H9 (cell line): ENCODE measurements around the gene FAM120A. TPM values are rescaled to one million over a fixed set of nuclear protein-coding genes. Genes with fewer than 3 reads are reported as not detected.

Experiments used
- DNase-seq: peaks from one replicate; pipeline ENCODE4 v3.0.0-alpha.2; 2017
- H2AFZ ChIP-seq: one replicate; pipeline ENCODE4 v1.6.1; 2013; ENCODE audit warnings: mild to moderate bottlenecking, low read length, control low read depth, moderate library complexity
- H2AK5ac ChIP-seq: 2 replicates; pipeline ENCODE4 v1.6.1; 2013; ENCODE audit warnings: low read length, control low read depth, mixed read lengths; ENCODE audit not compliant: insufficient read length
- H2BK120ac ChIP-seq: one replicate; pipeline ENCODE4 v1.6.1; 2013; ENCODE audit warnings: low read depth, mild to moderate bottlenecking, low read length, control low read depth, inconsistent platforms; ENCODE audit not compliant: poor library complexity, severe bottlenecking
- H2BK12ac ChIP-seq: 2 replicates; pipeline ENCODE4 v1.6.1; 2013; ENCODE audit warnings: low read length, control low read depth, mixed read lengths, low read depth; ENCODE audit not compliant: insufficient read length
- H2BK15ac ChIP-seq: 2 replicates; pipeline ENCODE4 v1.6.1; 2013; ENCODE audit warnings: low read depth, low read length, control low read depth
- H2BK20ac ChIP-seq: one replicate; pipeline ENCODE4 v1.6.1; 2013; ENCODE audit warnings: low read depth, mild to moderate bottlenecking, low read length, control low read depth, inconsistent platforms; ENCODE audit not compliant: poor library complexity, severe bottlenecking
- H2BK5ac ChIP-seq: 2 replicates; pipeline ENCODE4 v1.6.1; 2013; ENCODE audit warnings: low read length, control low read depth, mixed read lengths; ENCODE audit not compliant: insufficient read length
- H3K14ac ChIP-seq: 2 replicates; pipeline ENCODE4 v1.6.1; 2013; ENCODE audit warnings: low read length, control low read depth; ENCODE audit not compliant: insufficient read depth
- H3K18ac ChIP-seq: 2 replicates; pipeline ENCODE4 v1.6.1; 2013; ENCODE audit warnings: low read depth, mild to moderate bottlenecking, mixed read lengths, low read length, control low read depth; ENCODE audit not compliant: insufficient read length
- H3K23ac ChIP-seq: 2 replicates; pipeline ENCODE4 v1.6.1; 2013; ENCODE audit warnings: low read length, control low read depth, mixed read lengths, low read depth; ENCODE audit not compliant: insufficient read length
- H3K23me2 ChIP-seq: 2 replicates; pipeline ENCODE4 v1.6.1; 2013; ENCODE audit warnings: low read depth, mild to moderate bottlenecking, mixed read lengths, low read length, control low read depth; ENCODE audit not compliant: insufficient read length, poor library complexity, severe bottlenecking
- H3K27ac ChIP-seq: 2 replicates; pipeline ENCODE4 v1.5.1; 2013; ENCODE audit warnings: low read length, control low read depth, mixed read lengths, low read depth; ENCODE audit not compliant: insufficient read length
- H3K27me3 ChIP-seq: 2 replicates; pipeline ENCODE4 v1.6.1; 2013; ENCODE audit warnings: low read length, control low read depth, inconsistent platforms; ENCODE audit not compliant: insufficient read depth
- H3K4ac ChIP-seq: 2 replicates; pipeline ENCODE4 v1.6.1; 2013; ENCODE audit warnings: low read depth, mild to moderate bottlenecking, control low read depth, inconsistent platforms, low read length, moderate library complexity
- H3K4me1 ChIP-seq: 2 replicates; pipeline ENCODE4 v1.6.1; 2013; ENCODE audit warnings: low read length, control low read depth, inconsistent platforms; ENCODE audit not compliant: insufficient read depth
- H3K4me2 ChIP-seq: 2 replicates; pipeline ENCODE4 v1.6.1; 2013; ENCODE audit warnings: low read length, control low read depth, mixed read lengths; ENCODE audit not compliant: insufficient read length, insufficient read depth
- H3K56ac ChIP-seq: 2 replicates; pipeline ENCODE4 v1.6.1; 2013; ENCODE audit warnings: low read depth, mild to moderate bottlenecking, mixed read lengths, low read length, control low read depth; ENCODE audit not compliant: insufficient read length
- H3K79me1 ChIP-seq: 2 replicates; pipeline ENCODE4 v1.6.1; 2013; ENCODE audit warnings: low read depth, mild to moderate bottlenecking, moderate library complexity, low read length, control low read depth, inconsistent platforms; ENCODE audit not compliant: insufficient read depth, poor library complexity, severe bottlenecking
- H3K79me2 ChIP-seq: 2 replicates; pipeline ENCODE4 v1.6.1; 2013; ENCODE audit warnings: low read length, control low read depth, inconsistent platforms; ENCODE audit not compliant: insufficient read depth
- H3K9ac ChIP-seq: 2 replicates; pipeline ENCODE4 v1.6.1; 2013; ENCODE audit warnings: low read length, control low read depth, mixed read lengths; ENCODE audit not compliant: insufficient read length; ENCODE audit errors: extremely low read depth
- H3K9me3 ChIP-seq: one replicate; pipeline ENCODE4 v1.6.1; 2013; ENCODE audit warnings: low read depth, low read length, inconsistent platforms; ENCODE audit not compliant: control insufficient read depth
- H3T11ph ChIP-seq: one replicate; pipeline ENCODE4 v1.6.1; 2013; ENCODE audit warnings: mild to moderate bottlenecking, low read length, control low read depth, inconsistent platforms
- H4K20me1 ChIP-seq: one replicate; pipeline ENCODE4 v1.6.1; 2013; ENCODE audit not compliant: control insufficient read depth, insufficient read length, insufficient read depth
- H4K5ac ChIP-seq: 2 replicates; pipeline ENCODE4 v1.6.1; 2013; ENCODE audit warnings: low read depth, mild to moderate bottlenecking, mixed read lengths, low read length, control low read depth; ENCODE audit not compliant: insufficient read length
- H4K8ac ChIP-seq: replicated peaks from 2 replicates; pipeline ENCODE4 v1.6.1; 2013; ENCODE audit warnings: low read length, control low read depth, mixed read lengths, low read depth; ENCODE audit not compliant: insufficient read length
- H4K91ac ChIP-seq: 2 replicates; pipeline ENCODE4 v1.6.1; 2013; ENCODE audit warnings: low read depth, mild to moderate bottlenecking, moderate library complexity, mixed read lengths, low read length, control low read depth; ENCODE audit not compliant: insufficient read length
- H3K27ac Mint-ChIP-seq, 3 experiments: 2 replicates in 2 of 3; 3 replicates in 1 of 3; pipeline ENCODE4 v1.8.0; 2020 to 2021; ENCODE audit warnings: mixed read lengths in 3 of 3, mild to moderate bottlenecking in 1 of 3, moderate library complexity in 1 of 3
- H3K27me3 Mint-ChIP-seq: 2 replicates; pipeline ENCODE4 v1.8.0; 2021; ENCODE audit warnings: low read depth, mild to moderate bottlenecking, moderate library complexity, mixed read lengths
- H3K36me3 Mint-ChIP-seq, 3 experiments: 2 replicates in 2 of 3; 3 replicates in 1 of 3; pipeline ENCODE4 v1.8.0; 2020 to 2021; ENCODE audit warnings: low read depth in 3 of 3, mixed read lengths in 3 of 3; ENCODE audit not compliant: insufficient read depth in 1 of 3
- H3K4me1 Mint-ChIP-seq, 2 experiments: 2 replicates each; pipeline ENCODE4 v1.8.0; 2020; ENCODE audit warnings: mixed read lengths in 2 of 2
- H3K4me3 Mint-ChIP-seq, 2 experiments: 2 replicates in 1 of 2; 3 replicates in 1 of 2; pipeline ENCODE4 v1.8.0; 2020 to 2021; ENCODE audit warnings: mild to moderate bottlenecking in 2 of 2, mixed read lengths in 2 of 2, moderate library complexity in 1 of 2
- H3K9me3 Mint-ChIP-seq, 2 experiments: 2 replicates in 1 of 2; 3 replicates in 1 of 2; pipeline ENCODE4 v1.8.0; 2020; ENCODE audit warnings: mild to moderate bottlenecking in 2 of 2, mixed read lengths in 2 of 2, moderate library complexity in 1 of 2
- CTCF ChIP-seq: fragments of 200-600 bp; sonication (generic); conservative IDR thresholded peaks from 3 replicates; pipeline ENCODE4 v1.8.0; 2021; ENCODE audit warnings: antibody characterized with exemption, mild to moderate bottlenecking
- WGBS: extraction: QIAGEN DNeasy Blood & Tissue Kit; methylation state at CpG from one replicate; pipeline ENCODE4 v1.1.7; 2013; ENCODE audit warnings: missing lambda C conversion rate, low lambda C conversion rate, mixed read lengths; ENCODE audit not compliant: insufficient read length; ENCODE audit errors: extremely low coverage; 5-methylcytosine and 5-hydroxymethylcytosine counted together
- total RNA-seq: library from RNA; stranded (reverse); gene quantifications from 2 replicates; pipeline ENCODE4 v1.2.1, GENCODE V29; 2021

Gene FAM120A
- total RNA-seq, 1 experiment from 2014 or later: 57.7 TPM

DNA sequence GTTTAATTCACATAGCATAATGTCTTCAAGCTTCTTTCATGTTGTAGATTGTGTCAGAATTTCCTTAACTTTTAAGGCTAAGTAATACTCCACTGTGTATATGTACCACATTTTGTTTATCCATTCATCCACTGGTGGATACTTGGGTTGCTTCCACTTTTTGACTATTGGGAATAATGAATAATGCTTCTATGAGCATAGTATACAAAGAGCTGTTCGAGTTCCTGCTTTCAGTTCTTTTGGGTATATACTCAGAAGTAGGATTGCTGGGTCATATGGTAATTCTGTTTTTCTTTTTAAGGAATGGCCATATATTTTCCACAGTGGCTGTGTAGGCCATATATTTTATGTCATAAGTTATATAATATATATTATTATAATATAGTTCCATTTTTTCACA, 5.5 kb downstream of the FAM120A start:
- H2BK12ac ChIP-seq: no peak overlapping the region
- Mint-ChIP-seq H3K9me3 (no peaks in the 10 kb centered on the region; a peak in 1 of 5 replicates), H3K36me3 (peaks cover 0 to 6% (median 1%) of the 10 kb centered on the region in 3 experiments; a peak in 4 of 7 replicates), H3K27ac (no peak overlapping the region), H3K4me3 (no peak overlapping the region), H3K4me1 (peaks cover 47 to 53% of the 10 kb centered on the region in 2 experiments), H3K27me3 (no peaks in the 10 kb centered on the region)
- H2BK5ac ChIP-seq: no peak overlapping the region
- DNase-seq: no peak
- H3K79me1 ChIP-seq: peaks cover 10% of the 10 kb centered on the region
- H3K9me3 ChIP-seq: no peaks in the 10 kb centered on the region
- TF ChIP-seq CTCF: no peak
- no peak overlapping the region for H3K56ac ChIP-seq
- H3K9ac ChIP-seq: no peak overlapping the region
- peaks cover 41% of the 10 kb centered on the region for H3K79me2 ChIP-seq
- peaks cover 8% of the 10 kb centered on the region; the same call in 1 of the 2 replicates for H3K4me1 ChIP-seq
- H3T11ph ChIP-seq: no peak overlapping the region
- H4K91ac ChIP-seq: no peak overlapping the region
- no peak overlapping the region for H2AK5ac ChIP-seq
- no peak overlapping the region for H2BK120ac ChIP-seq
- no peak overlapping the region for H3K18ac ChIP-seq
- no peaks in the 10 kb centered on the region for H3K27me3 ChIP-seq
- H4K8ac ChIP-seq: no peak overlapping the region
- H3K4me2 ChIP-seq: no peak overlapping the region
- no peaks in the 10 kb centered on the region for H4K20me1 ChIP-seq
- no peak overlapping the region for H2AFZ ChIP-seq
- H3K27ac ChIP-seq: no peak overlapping the region
- peaks cover 12% of the 10 kb centered on the region for H3K23me2 ChIP-seq
- H3K14ac ChIP-seq: no peak overlapping the region
- no peak overlapping the region for H2BK15ac ChIP-seq
- WGBS: no CpG with 5 or more reads among the region's 1 CpG
- no peak overlapping the region for H3K4ac ChIP-seq
- H2BK20ac ChIP-seq: no peak overlapping the region
- no peak overlapping the region for H4K5ac ChIP-seq
- H3K23ac ChIP-seq: no peak overlapping the region
